Neural progenitor cell (in vitro differentiated cells): ENCODE measurements around the gene ALG12. TPM values are rescaled to one million over a fixed set of nuclear protein-coding genes. Genes with fewer than 3 reads are reported as not detected.

Experiments
- DNase-seq: peaks from one replicate; pipeline ENCODE4 v3.0.0-alpha.2; 2016; ENCODE audit warnings: low spot score
- H2AFZ ChIP-seq: fragments of 200-600 bp; sonication (generic); replicated peaks from 2 replicates; pipeline ENCODE4 v1.6.1; 2016; ENCODE audit warnings: antibody characterized with exemption
- H3F3A ChIP-seq: fragments of 200-600 bp; sonication (generic); 2 replicates; pipeline ENCODE4 v1.6.1; 2016; ENCODE audit warnings: antibody characterized with exemption, low read depth
- H3K27ac ChIP-seq: fragments of 200-600 bp; sonication (generic); 2 replicates; pipeline ENCODE4 v1.5.1; 2016; ENCODE audit warnings: mild to moderate bottlenecking
- H3K27me3 ChIP-seq: fragments of 200-600 bp; sonication (generic); 2 replicates; pipeline ENCODE4 v1.6.1; 2016; ENCODE audit warnings: mild to moderate bottlenecking, moderate library complexity
- H3K36me3 ChIP-seq: fragments of 200-600 bp; sonication (generic); 2 replicates; pipeline ENCODE4 v1.5.1; 2016
- H3K4me1 ChIP-seq: fragments of 200-600 bp; sonication (generic); 2 replicates; pipeline ENCODE4 v1.6.1; 2016; ENCODE audit warnings: mixed run types
- H3K4me2 ChIP-seq: fragments of 200-600 bp; sonication (generic); 2 replicates; pipeline ENCODE4 v1.6.1; 2016
- H3K4me3 ChIP-seq: fragments of 200-600 bp; sonication (generic); 2 replicates; pipeline ENCODE4 v1.5.1; 2016
- H3K79me2 ChIP-seq: fragments of 200-600 bp; sonication (generic); 2 replicates; pipeline ENCODE4 v1.6.1; 2016; ENCODE audit warnings: low read depth
- H3K9ac ChIP-seq: fragments of 200-600 bp; sonication (generic); 2 replicates; pipeline ENCODE4 v1.6.1; 2016
- H3K9me3 ChIP-seq: fragments of 200-600 bp; sonication (generic); 2 replicates; pipeline ENCODE4 v1.5.1; 2016; ENCODE audit warnings: low read depth
- H4K20me1 ChIP-seq: fragments of 200-600 bp; sonication (generic); 2 replicates; pipeline ENCODE4 v1.6.1; 2016; ENCODE audit warnings: low read depth
- H3K27ac Mint-ChIP-seq: 3 replicates; pipeline ENCODE4 v1.8.0; 2021; ENCODE audit warnings: mixed read lengths
- H3K27me3 Mint-ChIP-seq: 2 replicates; pipeline ENCODE4 v1.8.0; 2022; ENCODE audit warnings: low read depth, mild to moderate bottlenecking, inconsistent platforms, moderate library complexity, mixed read lengths; ENCODE audit not compliant: insufficient read depth
- H3K36me3 Mint-ChIP-seq: 3 replicates; pipeline ENCODE4 v1.8.0; 2021; ENCODE audit warnings: mixed read lengths
- H3K4me1 Mint-ChIP-seq: 3 replicates; pipeline ENCODE4 v1.8.0; 2021; ENCODE audit warnings: mixed read lengths
- H3K4me3 Mint-ChIP-seq: 3 replicates; pipeline ENCODE4 v1.8.0; 2021; ENCODE audit warnings: mild to moderate bottlenecking, moderate library complexity, mixed read lengths
- H3K9me3 Mint-ChIP-seq: 3 replicates; pipeline ENCODE4 v1.8.0; 2020; ENCODE audit warnings: mixed read lengths
- EZH2 ChIP-seq: fragments of 200-600 bp; sonication (generic); IDR thresholded peaks from 2 replicates; pipeline ENCODE4 v1.6.1; 2017; ENCODE audit warnings: antibody characterized with exemption, mild to moderate bottlenecking, moderate library complexity
- EZH2phosphoT487 ChIP-seq: fragments of 200-600 bp; sonication (generic); IDR thresholded peaks from 2 replicates; pipeline ENCODE4 v1.6.1; 2017; ENCODE audit warnings: antibody characterized with exemption
- total RNA-seq: library from RNA; depleted of rRNA; stranded (reverse); fragments of >200 nt; gene quantifications from 2 replicates; pipeline ENCODE4 v1.2.3, GENCODE V29; 2015; ENCODE audit warnings: low replicate concordance
- TF ChIP-seq, protein P1 (sequence below): fragments of 200-600 bp; sonication (generic); IDR thresholded peaks from 2 replicates; pipeline ENCODE4 v1.5.1; 2017; ENCODE audit warnings: antibody characterized with exemption, mild to moderate bottlenecking

The ALG12 gene
- total RNA-seq, 1 donor from 2014 or later = 4.9 TPM

DNA sequence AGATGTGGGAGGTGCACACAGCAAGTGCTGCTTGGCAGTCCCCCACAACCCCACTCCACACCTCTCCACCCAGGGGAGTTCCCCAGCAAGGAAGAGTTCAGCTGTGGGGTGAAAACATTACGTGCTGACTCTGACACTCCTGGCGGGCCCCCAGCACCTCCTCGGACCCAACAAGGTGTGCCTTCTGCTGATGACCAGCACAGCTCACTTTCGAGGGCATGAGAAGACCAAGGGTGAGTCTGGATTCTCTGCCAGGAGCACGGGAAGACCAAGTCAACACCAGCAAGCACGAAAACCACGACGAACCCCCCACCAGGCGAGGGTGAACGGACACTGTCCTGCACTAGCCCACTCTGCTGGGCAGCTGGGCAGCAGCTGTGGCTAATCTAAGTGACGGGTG, 1.4 kb downstream of the ALG12 start:
- H3K4me1 ChIP-seq = no peaks in the 10 kb centered on the region

DNA sequence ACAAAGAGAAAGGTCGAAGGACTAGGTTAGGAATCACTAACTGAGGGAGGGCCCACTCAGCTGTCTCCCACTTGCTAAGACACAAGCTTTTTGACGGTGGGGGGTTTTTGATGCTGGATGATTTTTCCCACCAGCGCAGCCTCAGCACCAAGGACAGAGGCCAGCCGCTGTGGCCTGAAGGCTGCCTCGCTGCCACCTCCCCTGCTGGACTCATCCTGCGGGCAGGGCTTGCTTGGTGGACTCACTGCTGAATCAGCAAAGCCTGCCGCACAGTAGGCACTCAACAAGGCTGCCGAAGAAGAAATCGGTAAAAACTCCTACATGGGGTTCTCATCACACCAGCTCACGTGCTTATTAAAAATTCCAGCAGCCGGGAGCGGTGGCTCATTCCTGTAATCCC, 2.6 kb downstream of the ALG12 start:
- no peak overlapping the region for H3K4me2 ChIP-seq
- H3K4me1 Mint-ChIP-seq = peaks cover 14% of the 10 kb centered on the region
- H4K20me1 ChIP-seq = peaks cover 16% of the 10 kb centered on the region
- H3K27ac ChIP-seq = no peak overlapping the region
- H3K36me3 ChIP-seq = no peaks in the 10 kb centered on the region
- no peak overlapping the region for H2AFZ ChIP-seq
- peaks cover 11% of the 10 kb centered on the region for H3K79me2 ChIP-seq
- H3K4me3 Mint-ChIP-seq = no peak overlapping the region
- peaks cover 8% of the 10 kb centered on the region for H3K27me3 Mint-ChIP-seq
- no peak overlapping the region for H3K4me3 ChIP-seq
- H3K27ac Mint-ChIP-seq = no peak overlapping the region
- peaks cover 8% of the 10 kb centered on the region for H3K27me3 ChIP-seq
- no peaks in the 10 kb centered on the region for H3K9me3 Mint-ChIP-seq
- no peaks in the 10 kb centered on the region for H3K36me3 Mint-ChIP-seq
- peaks cover 11% of the 10 kb centered on the region for H3F3A ChIP-seq
- no peaks in the 10 kb centered on the region for H3K9me3 ChIP-seq
- peak; percentile 53 for DNase-seq
- H3K4me1 ChIP-seq = no peaks in the 10 kb centered on the region
- no peak overlapping the region for H3K9ac ChIP-seq
- TF ChIP-seq, protein P1, sequence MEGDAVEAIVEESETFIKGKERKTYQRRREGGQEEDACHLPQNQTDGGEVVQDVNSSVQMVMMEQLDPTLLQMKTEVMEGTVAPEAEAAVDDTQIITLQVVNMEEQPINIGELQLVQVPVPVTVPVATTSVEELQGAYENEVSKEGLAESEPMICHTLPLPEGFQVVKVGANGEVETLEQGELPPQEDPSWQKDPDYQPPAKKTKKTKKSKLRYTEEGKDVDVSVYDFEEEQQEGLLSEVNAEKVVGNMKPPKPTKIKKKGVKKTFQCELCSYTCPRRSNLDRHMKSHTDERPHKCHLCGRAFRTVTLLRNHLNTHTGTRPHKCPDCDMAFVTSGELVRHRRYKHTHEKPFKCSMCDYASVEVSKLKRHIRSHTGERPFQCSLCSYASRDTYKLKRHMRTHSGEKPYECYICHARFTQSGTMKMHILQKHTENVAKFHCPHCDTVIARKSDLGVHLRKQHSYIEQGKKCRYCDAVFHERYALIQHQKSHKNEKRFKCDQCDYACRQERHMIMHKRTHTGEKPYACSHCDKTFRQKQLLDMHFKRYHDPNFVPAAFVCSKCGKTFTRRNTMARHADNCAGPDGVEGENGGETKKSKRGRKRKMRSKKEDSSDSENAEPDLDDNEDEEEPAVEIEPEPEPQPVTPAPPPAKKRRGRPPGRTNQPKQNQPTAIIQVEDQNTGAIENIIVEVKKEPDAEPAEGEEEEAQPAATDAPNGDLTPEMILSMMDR = no peak
- TF ChIP-seq EZH2phosphoT487 = no peak
- no peak for TF ChIP-seq EZH2

More for the DNA sequence above, 1.4 kb downstream of the ALG12 start:
- no peak overlapping the region for H2AFZ ChIP-seq
- peaks cover 16% of the 10 kb centered on the region for H4K20me1 ChIP-seq
- peaks cover 11% of the 10 kb centered on the region for H3F3A ChIP-seq
- Mint-ChIP-seq H3K4me1 (peaks cover 14% of the 10 kb centered on the region), H3K36me3 (peaks cover 2% of the 10 kb centered on the region), H3K4me3 (peak overlapping the region; percentile 92), H3K27me3 (peaks cover 6% of the 10 kb centered on the region), H3K9me3 (no peaks in the 10 kb centered on the region), H3K27ac (no peak overlapping the region)
- H3K4me3 ChIP-seq = peak overlapping the region; percentile 84
- no peaks in the 10 kb centered on the region for H3K9me3 ChIP-seq
- peaks cover 8% of the 10 kb centered on the region for H3K27me3 ChIP-seq
- no peak for TF ChIP-seq EZH2phosphoT487
- no peak for TF ChIP-seq EZH2
- TF ChIP-seq, protein P1 = no peak
- H3K9ac ChIP-seq = no peak overlapping the region
- peak overlapping the region; percentile 87 for H3K4me2 ChIP-seq
- peaks cover 11% of the 10 kb centered on the region for H3K79me2 ChIP-seq
- no peak overlapping the region for H3K27ac ChIP-seq
- DNase-seq = no peak
- no peaks in the 10 kb centered on the region for H3K36me3 ChIP-seq

DNA sequence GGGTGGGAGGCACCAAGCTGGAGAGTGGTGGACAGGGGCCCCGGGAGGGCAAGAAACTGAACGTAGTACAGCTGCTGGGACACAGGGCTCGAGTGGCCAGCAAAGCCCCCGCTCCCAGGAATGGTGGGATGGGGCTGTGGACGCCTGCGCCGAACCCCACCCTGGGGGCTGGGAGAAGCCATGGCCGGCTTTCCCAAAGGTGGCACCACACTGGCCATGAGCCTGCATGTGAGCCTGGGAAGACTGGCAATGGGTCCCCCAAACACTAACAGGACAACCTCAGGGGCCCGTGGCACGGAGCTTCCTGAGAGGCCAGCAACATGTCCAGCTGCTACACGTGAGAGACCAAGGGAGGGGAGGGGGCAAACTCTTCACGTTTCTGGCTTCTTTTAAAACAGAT, 4.0 kb downstream of the ALG12 start:
- Histone ChIP-seq H3K4me1 (no peaks in the 10 kb centered on the region), H3K9me3 (no peaks in the 10 kb centered on the region), H2AFZ (no peak overlapping the region), H3K9ac (no peak overlapping the region), H3K79me2 (peaks cover 11% of the 10 kb centered on the region), H3F3A (peaks cover 11% of the 10 kb centered on the region), H3K36me3 (no peaks in the 10 kb centered on the region), H3K4me3 (no peak overlapping the region), H3K4me2 (no peak overlapping the region), H4K20me1 (peaks cover 16% of the 10 kb centered on the region), H3K27me3 (peaks cover 4% of the 10 kb centered on the region), H3K27ac (no peak overlapping the region)
- Mint-ChIP-seq H3K4me3 (no peak overlapping the region), H3K9me3 (no peaks in the 10 kb centered on the region), H3K27ac (no peak overlapping the region), H3K27me3 (peaks cover 10% of the 10 kb centered on the region), H3K4me1 (peaks cover 6% of the 10 kb centered on the region), H3K36me3 (peaks cover under 1% of the 10 kb centered on the region)
- no peak for DNase-seq
- TF ChIP-seq EZH2phosphoT487 = no peak
- no peak for TF ChIP-seq EZH2
- TF ChIP-seq, protein P1 = no peak
